ENCODE data around the gene PLEKHA4.
"Not testable (repeated sequence)": the region's sequence is repeated elsewhere in the genome, so short reads cannot be mapped to it uniquely, and the experiment has no call there.

PLEKHA4 gene

DNA sequence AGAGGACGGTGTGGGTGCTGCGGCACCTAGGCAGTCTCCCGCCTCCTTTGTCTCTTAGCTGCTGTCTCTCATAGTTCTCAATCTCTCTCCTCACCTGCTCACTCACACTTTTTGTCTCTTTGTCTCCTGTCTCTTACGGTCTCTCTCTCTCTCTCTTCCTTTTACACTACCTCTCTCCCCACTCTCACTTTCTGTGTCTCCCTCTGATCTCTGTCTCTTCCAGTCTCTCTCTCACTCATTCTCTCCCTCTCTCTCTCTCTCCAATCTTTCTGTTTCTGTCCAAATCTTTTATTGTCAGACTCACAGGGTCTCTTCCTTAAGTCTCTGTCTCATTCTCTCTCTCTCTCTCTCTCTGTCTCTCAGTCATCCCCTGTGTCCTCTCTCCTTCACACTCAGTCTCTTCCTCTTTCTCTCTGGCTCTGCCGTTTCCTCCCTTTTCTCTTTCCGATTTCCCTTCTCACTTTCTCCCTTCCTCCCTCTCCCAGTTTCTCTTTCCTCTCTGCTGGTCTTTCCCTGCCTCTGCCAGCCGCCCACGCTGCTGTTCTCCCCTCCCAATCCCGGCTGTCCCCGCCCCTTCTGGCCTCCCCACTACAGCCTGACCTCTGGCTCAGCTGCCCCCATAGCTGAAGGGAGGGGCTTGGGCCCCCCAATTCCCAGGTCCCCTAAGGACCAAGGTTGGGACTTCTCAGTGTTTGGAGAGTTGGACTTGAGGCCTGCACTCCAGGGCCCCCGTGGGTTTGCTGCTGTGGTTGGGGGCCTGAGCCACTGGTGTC is at the start of gene PLEKHA4:
TSS of gene PLEKHA4 (minus strand) at position 504 of the 773 bp plus-strand sequence. CDS start 997 bp downstream, outside the sequence.
- no peak for FAIRE-seq

GRCh38 chr19:48918071-48918470 is 49.7 kb upstream of the PLEKHA4 start:
- FAIRE-seq (no peak), DNase-seq (ENCODE audit: low spot score) (no peak)

More for the DNA sequence above, at the start of gene PLEKHA4:
- DNase-seq (ENCODE audit: low spot score): peak; percentile 45

DNA sequence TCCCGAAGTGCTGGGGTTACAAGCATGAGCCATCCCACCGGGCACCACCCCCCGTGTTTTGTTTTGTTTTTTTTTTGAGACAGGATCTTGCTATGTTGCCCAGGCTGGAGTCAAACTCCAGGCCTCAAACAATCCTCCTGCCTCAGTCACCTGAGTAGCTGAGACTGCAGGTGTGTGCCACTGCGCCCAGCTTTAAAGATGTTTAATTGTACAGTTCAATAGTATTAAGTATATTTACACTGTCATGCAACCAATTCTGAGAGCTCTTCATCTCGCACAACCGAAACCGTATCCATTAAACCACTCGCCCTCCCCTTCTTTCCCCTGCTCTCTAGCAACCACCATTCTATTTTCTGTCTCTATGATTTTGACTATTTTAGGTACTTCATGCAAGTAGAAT is 47.3 kb upstream of the PLEKHA4 start:
- DNase-seq (ENCODE audit: low spot score) (no peak), FAIRE-seq (no peak)

GRCh38 chr19:48914181-48914580 is 45.8 kb upstream of the PLEKHA4 start:
- DNase-seq (ENCODE audit: low spot score) (no peak), FAIRE-seq (no peak)

DNA sequence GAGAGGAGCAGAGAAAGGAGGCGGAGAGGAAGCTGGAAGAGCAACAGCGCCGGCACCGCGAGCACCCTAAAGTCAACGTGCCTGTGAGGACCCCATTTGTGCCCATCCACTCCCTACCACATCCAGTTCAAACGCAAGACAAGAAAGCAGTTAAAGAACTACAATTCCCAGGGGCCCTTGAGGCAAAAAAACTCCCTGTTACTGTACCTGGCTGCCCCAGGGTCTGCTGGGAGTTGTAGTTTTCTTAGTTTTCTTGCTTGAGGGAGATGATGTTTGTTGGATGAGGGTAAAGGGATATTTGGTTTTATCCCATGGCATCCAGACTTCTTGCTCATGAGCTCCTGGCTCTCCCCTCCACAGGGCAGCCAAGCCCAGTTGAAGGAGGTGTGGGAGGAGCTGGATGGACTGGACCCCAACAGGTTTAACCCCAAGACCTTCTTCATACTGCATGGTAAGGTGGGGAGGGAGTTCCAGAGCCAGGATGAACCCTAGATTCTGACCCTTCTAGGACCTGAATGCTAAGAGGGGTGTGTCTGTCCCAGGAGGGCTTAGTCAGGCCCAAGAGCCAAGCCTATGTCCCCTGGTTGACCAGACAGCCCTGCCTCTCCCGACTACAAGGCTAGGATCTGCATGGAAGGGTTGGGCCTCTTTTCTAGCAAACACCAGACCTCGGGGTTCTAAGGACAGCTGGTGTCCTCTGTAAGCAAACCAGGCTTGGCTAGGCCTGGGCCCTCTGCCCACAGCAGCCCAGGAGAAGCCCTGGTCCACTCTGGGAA is 44.9 kb upstream of the PLEKHA4 start:
- DNase-seq (ENCODE audit: low spot score): no peak
- FAIRE-seq: no peak

DNA sequence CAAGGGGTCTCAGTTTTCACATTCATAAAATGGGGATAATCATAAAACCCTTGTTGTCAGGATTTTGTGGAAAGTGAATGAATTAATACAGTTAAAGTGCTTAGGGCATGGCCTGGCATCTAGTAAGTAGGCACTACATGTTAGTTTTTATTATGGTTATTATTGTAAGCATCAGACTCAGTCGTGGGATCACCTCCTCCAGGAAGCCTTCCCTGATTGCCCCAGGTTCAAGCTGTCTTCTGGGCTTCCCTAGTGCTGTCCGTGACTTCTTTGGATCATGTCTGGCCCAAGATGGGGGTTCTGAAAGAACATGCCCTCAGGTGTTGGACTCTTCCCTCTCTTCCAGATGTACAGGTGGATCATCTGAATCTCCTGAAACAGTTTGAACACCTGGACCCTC is 42.4 kb upstream of the PLEKHA4 start:
- no peak for DNase-seq (ENCODE audit: low spot score)
- FAIRE-seq: no peak

GRCh38 chr19:48909424-48910077 is 41.1 kb upstream of the PLEKHA4 start:
- FAIRE-seq; DNase-seq (ENCODE audit: low spot score): not testable (repeated sequence)

DNA sequence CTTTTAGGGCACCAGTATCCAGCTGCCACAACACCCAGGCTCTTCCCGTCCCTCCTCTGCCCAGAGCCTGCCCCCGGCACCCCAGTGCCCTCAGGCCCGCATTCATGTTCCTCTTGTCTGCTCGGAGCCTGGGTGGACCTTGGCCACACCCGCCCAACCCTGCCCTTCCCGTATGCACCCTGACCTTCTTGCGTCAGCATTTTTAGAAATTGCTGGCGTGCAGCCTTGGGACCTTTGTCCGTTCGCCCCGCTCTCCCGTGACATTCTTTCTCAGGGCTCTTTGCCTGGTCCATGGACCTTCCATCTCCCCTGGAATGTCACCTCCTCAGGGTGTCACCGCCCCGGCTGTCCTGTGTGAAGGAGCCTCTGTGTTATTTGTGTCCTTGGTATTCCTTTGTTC is 39.3 kb upstream of the PLEKHA4 start:
- DNase-seq (ENCODE audit: low spot score): no peak
- no peak for FAIRE-seq

- no peak for FAIRE-seq
- DNase-seq (ENCODE audit: low spot score): no peak
Measured at GRCh38 chr19:48906324-48906723, 37.9 kb upstream of the PLEKHA4 start.

GRCh38 chr19:48905664-48906063 is 37.2 kb upstream of the PLEKHA4 start:
- FAIRE-seq: no peak
- DNase-seq (ENCODE audit: low spot score): no peak

DNA sequence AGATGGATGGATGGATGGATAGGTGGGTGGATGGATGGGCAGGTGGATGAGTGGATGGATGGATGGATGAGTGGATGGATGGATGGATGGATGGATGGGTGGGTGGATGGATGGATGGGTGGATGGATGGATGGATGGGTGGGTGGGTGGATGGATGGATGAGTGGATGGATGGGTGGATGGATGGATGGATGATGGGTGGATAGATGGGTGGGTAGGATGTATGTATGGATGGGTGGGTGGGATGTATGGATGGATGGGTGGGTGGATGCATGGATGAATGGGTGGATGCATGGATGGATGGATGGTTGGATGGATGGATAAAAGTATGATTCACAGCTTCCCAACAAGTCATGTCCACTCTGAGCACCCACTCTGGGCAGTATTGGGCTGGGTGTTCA is 35.4 kb upstream of the PLEKHA4 start:
- FAIRE-seq: peak; percentile 17
- not testable (repeated sequence) for DNase-seq (ENCODE audit: low spot score)

GRCh38 chr19:48902291-48902690 is 33.9 kb upstream of the PLEKHA4 start:
- not testable (repeated sequence) for FAIRE-seq; DNase-seq (ENCODE audit: low spot score)

- FAIRE-seq: no peak
- DNase-seq (ENCODE audit: low spot score): peak; percentile 36
Measured at GRCh38 chr19:48900477-48901406, 32.3 kb upstream of the PLEKHA4 start.

DNA sequence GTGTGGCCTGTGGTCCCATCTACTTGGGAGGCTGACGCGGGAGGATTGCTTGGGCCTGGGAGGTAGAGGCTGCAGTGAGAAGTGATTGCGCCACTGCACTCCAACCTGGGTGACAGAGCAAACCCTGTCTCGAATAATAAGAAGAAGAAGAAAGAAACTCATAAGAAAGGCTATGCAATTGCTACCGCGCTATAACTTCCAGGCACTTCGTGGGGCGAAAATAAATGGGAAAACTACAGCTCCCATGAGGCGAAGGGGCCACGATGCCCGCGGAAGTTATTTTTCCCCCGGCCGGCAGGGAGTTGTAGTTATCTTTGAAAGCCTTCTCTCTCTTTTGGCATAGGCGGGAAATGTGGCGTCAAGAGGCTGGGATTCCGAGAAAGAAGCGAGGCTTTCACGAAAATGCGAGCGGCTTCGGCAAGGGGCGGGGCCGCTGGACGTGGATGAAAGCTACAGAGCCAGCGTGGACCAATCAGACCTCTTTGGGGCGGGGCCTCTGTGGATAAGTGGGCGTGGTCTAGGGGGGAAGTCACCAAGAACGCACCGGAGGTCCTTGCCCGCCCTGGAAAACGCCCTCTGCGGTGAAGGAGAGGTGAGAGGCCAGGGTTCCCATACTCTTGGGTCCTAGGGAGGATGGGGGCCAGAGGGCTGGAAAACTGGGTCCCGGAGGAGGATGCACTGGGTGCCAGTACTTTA is 31.5 kb upstream of the PLEKHA4 start, which contains the start of gene NUCB1:
TSS of gene NUCB1 (plus strand) at position 532 of the 696 bp plus-strand sequence. CDS start 485 bp downstream, outside the sequence.
- DNase-seq (ENCODE audit: low spot score) (peak; percentile 99), FAIRE-seq (peak; percentile 95)

DNA sequence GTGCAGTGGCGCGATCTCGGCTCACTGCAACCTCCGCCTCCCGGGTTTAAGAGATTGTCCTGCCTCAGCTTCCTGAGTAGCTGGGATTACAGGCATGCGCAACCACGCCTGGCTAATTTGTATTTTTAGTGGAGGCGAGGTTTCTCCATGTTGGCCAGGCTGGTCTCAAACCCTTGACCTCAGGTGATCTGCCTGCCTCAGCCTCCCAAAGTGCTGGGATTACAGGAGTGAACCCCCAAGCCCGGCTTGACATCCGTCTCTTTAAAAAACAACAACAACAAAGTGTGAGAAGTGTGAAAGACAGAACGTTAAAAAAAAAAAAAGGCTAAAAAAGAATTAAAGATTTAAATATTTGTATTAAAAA is 31.0 kb upstream of the PLEKHA4 start:
- DNase-seq (ENCODE audit: low spot score); FAIRE-seq: not testable (repeated sequence)

GRCh38 chr19:48897181-48897580 is 28.8 kb upstream of the PLEKHA4 start:
- FAIRE-seq (no peak), DNase-seq (ENCODE audit: low spot score) (no peak)

GRCh38 chr19:48896191-48896720 is 27.8 kb upstream of the PLEKHA4 start:
- no peak for DNase-seq (ENCODE audit: low spot score)
- FAIRE-seq: no peak

DNA sequence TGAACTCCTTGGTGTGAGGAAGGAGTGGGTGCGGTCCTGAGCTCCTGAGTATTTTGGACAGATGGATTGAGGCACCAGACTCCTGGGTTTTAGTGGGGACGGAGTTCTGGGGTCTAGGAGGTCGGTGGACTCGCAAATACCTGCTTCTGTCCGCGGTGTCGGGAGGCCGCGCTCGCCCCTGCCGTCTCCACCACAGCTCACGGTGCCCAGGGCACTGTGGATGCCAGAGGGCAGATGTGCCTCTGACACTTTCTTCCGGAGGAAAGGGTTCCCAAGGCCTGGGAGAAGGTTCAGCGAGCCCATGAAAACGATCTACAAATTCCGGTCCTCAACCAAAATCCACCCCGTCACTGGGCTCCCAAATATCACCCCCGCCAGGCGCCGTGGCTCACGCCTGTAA is 26.8 kb upstream of the PLEKHA4 start:
- no peak for FAIRE-seq
- no peak for DNase-seq (ENCODE audit: low spot score)

DNA sequence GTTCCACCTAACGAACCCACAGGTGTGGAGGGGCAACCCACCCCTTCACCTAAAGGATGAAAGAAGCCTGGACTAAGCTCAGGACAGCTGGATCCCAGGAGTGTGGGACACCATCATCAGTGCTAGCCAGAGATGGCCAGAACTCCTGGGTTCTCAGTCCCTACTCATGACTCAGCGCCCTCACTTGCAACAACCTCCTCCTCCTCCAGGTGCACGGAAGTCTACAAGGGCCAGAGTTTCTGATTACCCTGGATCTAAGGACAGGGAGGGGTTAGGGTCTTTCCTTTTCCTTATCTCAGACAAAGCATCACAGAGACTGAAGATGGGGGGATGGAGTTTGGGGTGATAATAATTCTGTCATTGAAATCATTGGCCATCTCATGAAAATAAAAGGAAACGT is 22.1 kb upstream of the PLEKHA4 start:
- no peak for FAIRE-seq
- DNase-seq (ENCODE audit: low spot score): no peak

DNA sequence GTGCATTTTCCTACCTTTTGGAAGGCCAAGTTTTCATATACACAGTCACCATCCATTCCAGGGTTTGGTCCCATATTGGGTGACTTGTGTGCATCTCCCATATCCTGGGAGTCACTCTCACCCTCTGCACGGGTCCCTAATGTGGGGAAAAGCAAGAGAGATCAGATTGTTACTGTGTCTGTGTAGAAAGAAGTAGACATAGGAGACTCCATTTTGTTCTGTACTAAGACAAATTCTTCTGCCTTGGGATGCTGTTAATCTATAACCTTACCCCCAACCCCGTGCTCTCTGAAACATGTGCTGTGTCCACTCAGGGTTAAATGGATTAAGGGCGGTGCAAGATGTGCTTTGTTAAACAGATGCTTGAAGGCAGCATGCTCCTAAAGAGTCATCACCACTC is 21.1 kb upstream of the PLEKHA4 start:
- not testable (repeated sequence) for DNase-seq (ENCODE audit: low spot score); FAIRE-seq

Data from urothelium cell line (cell line).